ENCODE measurements around the gene HTR4. TPM values are rescaled to one million over a fixed set of nuclear protein-coding genes. Genes with fewer than 3 reads are reported as not detected.

The HTR4 gene
- polyA plus RNA-seq, 3 donors = not detected

DNA sequence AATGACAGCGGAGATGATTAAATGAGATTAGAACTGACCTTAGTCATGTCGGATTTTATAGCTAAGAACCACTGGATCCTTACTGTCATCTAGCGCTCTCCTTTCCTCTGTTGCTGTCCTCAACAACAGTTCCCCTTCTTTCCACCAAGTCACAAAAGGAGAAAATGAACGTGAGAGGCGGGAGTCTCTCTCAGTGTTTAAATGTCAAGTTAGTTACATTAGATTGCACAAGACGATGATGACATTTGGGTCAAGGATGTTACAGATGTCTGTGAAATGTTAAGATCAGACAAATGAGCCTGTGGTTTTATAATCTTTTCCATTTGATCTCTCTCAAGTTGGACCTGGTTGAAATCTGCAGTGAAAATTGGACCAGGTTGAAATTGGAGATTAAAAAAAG lies 217.1 kb downstream of the HTR4 start:
- peaks cover 76 to 89% of the 10 kb centered on the region in 2 donors for H3K36me3 Mint-ChIP-seq
- H3K27ac ChIP-seq (ENCODE audit: low read depth in 1 of 2, low read length in 2 of 2) = peak overlapping the region in 1 of 2 donors; percentile 5
- no peak overlapping the region for H3K27ac Mint-ChIP-seq
- H3K36me3 ChIP-seq (replicated peaks in 1 of 2; ENCODE audit: control insufficient read depth in 1 of 2, insufficient read depth in 2 of 2, low read length in 2 of 2) = peaks cover 94 to 99% of the 10 kb centered on the region in 2 donors
- H3K9me3 Mint-ChIP-seq = no peaks in the 10 kb centered on the region
- H4K20me1 ChIP-seq (ENCODE audit: insufficient read depth, low read length) = no peaks in the 10 kb centered on the region
- H3K27me3 Mint-ChIP-seq (ENCODE audit: low read depth in 3 of 3) = no peaks in the 10 kb centered on the region
- 80% methylated on average over 1 of the region's 6 CpGs for WGBS (ENCODE audit: insufficient coverage)
- no peak overlapping the region for H3K4me3 ChIP-seq (replicated peaks in 1 of 3; ENCODE audit: low read depth in 2 of 3, low read length in 3 of 3)
- no peaks in the 10 kb centered on the region for H3K4me1 ChIP-seq (ENCODE audit: control insufficient read depth in 1 of 2, insufficient read depth in 2 of 2, low read length in 2 of 2)
- intact Hi-C loops (cut with micrococcal nuclease) = no loop called here
- no peak for DNase-seq
- H3K4me1 Mint-ChIP-seq = peaks cover 2% of the 10 kb centered on the region
- no peak overlapping the region for H3K9ac ChIP-seq (ENCODE audit: insufficient read depth, low read length, poor library complexity, severe bottlenecking)
- no peaks in the 10 kb centered on the region for H3K79me2 ChIP-seq (ENCODE audit: insufficient read depth, low read length)
- no peaks in the 10 kb centered on the region for H3K27me3 ChIP-seq (ENCODE audit: control insufficient read depth in 2 of 2, insufficient read depth in 2 of 2, low read length in 2 of 2)
- H3K4me2 ChIP-seq (replicated peaks; ENCODE audit: extremely low read depth, low read length, poor library complexity, severe bottlenecking) = no peak overlapping the region
- H2AFZ ChIP-seq (ENCODE audit: insufficient read depth, low read depth, low read length, poor library complexity, severe bottlenecking) = no peak overlapping the region
- H3K4me3 Mint-ChIP-seq = no peak overlapping the region
- no peaks in the 10 kb centered on the region for H3K9me3 ChIP-seq (replicated peaks in 1 of 2; ENCODE audit: control insufficient read depth in 1 of 2, insufficient read depth in 1 of 2, low read length in 2 of 2)
- TF ChIP-seq, protein P1, sequence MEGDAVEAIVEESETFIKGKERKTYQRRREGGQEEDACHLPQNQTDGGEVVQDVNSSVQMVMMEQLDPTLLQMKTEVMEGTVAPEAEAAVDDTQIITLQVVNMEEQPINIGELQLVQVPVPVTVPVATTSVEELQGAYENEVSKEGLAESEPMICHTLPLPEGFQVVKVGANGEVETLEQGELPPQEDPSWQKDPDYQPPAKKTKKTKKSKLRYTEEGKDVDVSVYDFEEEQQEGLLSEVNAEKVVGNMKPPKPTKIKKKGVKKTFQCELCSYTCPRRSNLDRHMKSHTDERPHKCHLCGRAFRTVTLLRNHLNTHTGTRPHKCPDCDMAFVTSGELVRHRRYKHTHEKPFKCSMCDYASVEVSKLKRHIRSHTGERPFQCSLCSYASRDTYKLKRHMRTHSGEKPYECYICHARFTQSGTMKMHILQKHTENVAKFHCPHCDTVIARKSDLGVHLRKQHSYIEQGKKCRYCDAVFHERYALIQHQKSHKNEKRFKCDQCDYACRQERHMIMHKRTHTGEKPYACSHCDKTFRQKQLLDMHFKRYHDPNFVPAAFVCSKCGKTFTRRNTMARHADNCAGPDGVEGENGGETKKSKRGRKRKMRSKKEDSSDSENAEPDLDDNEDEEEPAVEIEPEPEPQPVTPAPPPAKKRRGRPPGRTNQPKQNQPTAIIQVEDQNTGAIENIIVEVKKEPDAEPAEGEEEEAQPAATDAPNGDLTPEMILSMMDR (IDR thresholded peaks at IDR 0.05) = no peak

DNA sequence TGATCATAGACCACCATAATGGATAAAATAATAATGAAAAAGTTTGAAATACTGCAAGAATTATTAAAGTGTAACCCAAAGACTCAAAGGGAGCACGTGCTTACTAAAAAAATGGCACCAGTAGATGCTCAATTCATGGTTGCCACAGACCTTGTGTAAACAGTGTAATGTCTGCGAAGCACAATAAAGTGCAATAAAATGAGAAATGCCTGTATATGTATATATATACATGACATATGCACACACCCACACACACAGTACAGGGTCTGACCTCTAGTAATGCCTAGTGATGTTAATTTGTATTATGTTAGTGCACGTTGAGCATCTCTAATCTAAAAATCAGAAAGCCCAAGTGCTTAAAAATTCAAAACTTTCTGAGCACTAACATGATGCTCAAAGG lies 218.3 kb downstream of the HTR4 start:
- 100% methylated on average over 1 of the region's 3 CpGs for WGBS (ENCODE audit: insufficient coverage)
- H3K36me3 ChIP-seq (replicated peaks in 1 of 2; ENCODE audit: control insufficient read depth in 1 of 2, insufficient read depth in 2 of 2, low read length in 2 of 2) = peaks cover 86 to 100% of the 10 kb centered on the region in 2 donors

More for the DNA sequence above, 218.3 kb downstream of the HTR4 start:
- H3K27ac ChIP-seq (ENCODE audit: low read depth in 1 of 2, low read length in 2 of 2) = no peak overlapping the region
- no peak overlapping the region for H3K4me3 Mint-ChIP-seq
- peaks cover 2% of the 10 kb centered on the region for H3K4me1 Mint-ChIP-seq
- H3K9ac ChIP-seq (ENCODE audit: insufficient read depth, low read length, poor library complexity, severe bottlenecking) = no peak overlapping the region
- no peaks in the 10 kb centered on the region for H3K9me3 ChIP-seq (replicated peaks in 1 of 2; ENCODE audit: control insufficient read depth in 1 of 2, insufficient read depth in 1 of 2, low read length in 2 of 2)
- DNase-seq = no peak
- H3K36me3 Mint-ChIP-seq = peaks cover 75 to 87% of the 10 kb centered on the region in 2 donors
- H3K4me1 ChIP-seq (ENCODE audit: control insufficient read depth in 1 of 2, insufficient read depth in 2 of 2, low read length in 2 of 2) = no peaks in the 10 kb centered on the region
- no peak overlapping the region for H3K27ac Mint-ChIP-seq
- H3K27me3 Mint-ChIP-seq (ENCODE audit: low read depth in 3 of 3) = no peaks in the 10 kb centered on the region
- intact Hi-C loops (cut with micrococcal nuclease) = no loop called here
- no peaks in the 10 kb centered on the region for H3K9me3 Mint-ChIP-seq
- no peaks in the 10 kb centered on the region for H4K20me1 ChIP-seq (ENCODE audit: insufficient read depth, low read length)
- TF ChIP-seq, protein P1 (IDR thresholded peaks at IDR 0.05) = no peak
- H3K79me2 ChIP-seq (ENCODE audit: insufficient read depth, low read length) = no peaks in the 10 kb centered on the region
- H3K4me2 ChIP-seq (replicated peaks; ENCODE audit: extremely low read depth, low read length, poor library complexity, severe bottlenecking) = no peak overlapping the region
- no peak overlapping the region for H3K4me3 ChIP-seq (replicated peaks in 1 of 3; ENCODE audit: low read depth in 2 of 3, low read length in 3 of 3)
- H3K27me3 ChIP-seq (ENCODE audit: control insufficient read depth in 2 of 2, insufficient read depth in 2 of 2, low read length in 2 of 2) = no peaks in the 10 kb centered on the region
- no peak overlapping the region for H2AFZ ChIP-seq (ENCODE audit: insufficient read depth, low read depth, low read length, poor library complexity, severe bottlenecking)
